Progenitor cell of endocrine pancreas (in vitro differentiated cells): ENCODE results near the gene RXFP1. TPM values are rescaled to one million over a fixed set of nuclear protein-coding genes. Genes with fewer than 3 reads are reported as not detected.

Experiments used
- DNase-seq: peaks from one replicate; pipeline ENCODE4 v3.0.0; 2021; ENCODE audit warnings: low spot score; ENCODE audit not compliant: unreplicated experiment
- H3K27ac Mint-ChIP-seq: 2 replicates; pipeline ENCODE4 v1.8.0; 2021; ENCODE audit warnings: mild to moderate bottlenecking, moderate library complexity, mixed read lengths
- H3K27me3 Mint-ChIP-seq: 2 replicates; pipeline ENCODE4 v1.8.0; 2021; ENCODE audit warnings: mixed read lengths
- H3K36me3 Mint-ChIP-seq: 2 replicates; pipeline ENCODE4 v1.8.0; 2022; ENCODE audit warnings: mixed read lengths; ENCODE audit not compliant: insufficient read depth
- H3K4me1 Mint-ChIP-seq: 2 replicates; pipeline ENCODE4 v1.8.0; 2021; ENCODE audit warnings: low read depth, mixed read lengths
- H3K4me3 Mint-ChIP-seq: 2 replicates; pipeline ENCODE4 v1.8.0; 2021; ENCODE audit warnings: low read depth, mild to moderate bottlenecking, moderate library complexity, mixed read lengths
- H3K9me3 Mint-ChIP-seq: 2 replicates; pipeline ENCODE4 v1.8.0; 2021; ENCODE audit warnings: low read depth, mixed read lengths
- CTCF ChIP-seq: fragments of 200-600 bp; sonication (generic); IDR thresholded peaks from one replicate; pipeline ENCODE4 v1.5.0; 2021; ENCODE audit warnings: antibody characterized with exemption, mild to moderate bottlenecking; ENCODE audit not compliant: unreplicated experiment
- total RNA-seq: library from RNA; stranded (reverse); gene quantifications from 2 replicates; pipeline ENCODE4 v1.2.1, GENCODE V29; 2021

The RXFP1 gene
- total RNA-seq, 1 donor from 2014 or later = not detected

DNA sequence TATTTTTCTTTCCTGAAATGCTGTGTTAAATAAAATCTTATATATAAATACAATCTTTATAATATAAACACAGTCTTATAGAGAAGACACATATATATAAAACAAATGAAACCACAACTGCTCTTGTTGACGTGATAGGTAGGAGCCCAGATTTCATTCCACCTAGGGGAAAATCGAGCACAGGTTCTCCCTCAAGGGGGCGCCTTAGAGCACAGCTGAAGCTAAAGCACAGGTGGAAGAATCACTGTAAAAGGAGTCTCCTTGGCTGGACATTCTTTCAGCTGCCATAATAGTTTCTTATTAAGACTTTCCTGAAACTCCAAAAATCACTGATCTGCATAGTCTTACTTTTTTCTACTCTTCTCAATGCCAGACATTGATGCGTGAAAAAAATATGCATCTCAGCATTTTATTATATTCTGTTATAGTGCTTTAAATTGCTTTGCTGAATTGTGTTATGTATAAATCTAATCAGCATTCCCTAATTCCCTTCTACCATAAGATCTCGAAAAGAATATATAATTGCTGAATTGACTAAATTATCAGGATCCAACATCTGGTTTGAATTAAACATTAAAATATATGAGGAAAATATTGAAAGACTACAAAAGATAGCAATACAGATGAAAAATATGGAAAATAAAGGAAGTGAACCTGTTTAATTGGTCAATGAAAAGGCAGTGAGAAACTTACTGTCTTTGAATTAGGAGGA, 25.5 kb upstream of the RXFP1 start:
- H3K4me3 Mint-ChIP-seq = no peak overlapping the region
- no peaks in the 10 kb centered on the region for H3K4me1 Mint-ChIP-seq
- peak; percentile 61 for TF ChIP-seq CTCF
- no peaks in the 10 kb centered on the region for H3K27me3 Mint-ChIP-seq
- no peaks in the 10 kb centered on the region for H3K36me3 Mint-ChIP-seq
- peak; percentile 26 for DNase-seq
- H3K9me3 Mint-ChIP-seq = peaks cover 4% of the 10 kb centered on the region
- H3K27ac Mint-ChIP-seq = no peak overlapping the region

DNA sequence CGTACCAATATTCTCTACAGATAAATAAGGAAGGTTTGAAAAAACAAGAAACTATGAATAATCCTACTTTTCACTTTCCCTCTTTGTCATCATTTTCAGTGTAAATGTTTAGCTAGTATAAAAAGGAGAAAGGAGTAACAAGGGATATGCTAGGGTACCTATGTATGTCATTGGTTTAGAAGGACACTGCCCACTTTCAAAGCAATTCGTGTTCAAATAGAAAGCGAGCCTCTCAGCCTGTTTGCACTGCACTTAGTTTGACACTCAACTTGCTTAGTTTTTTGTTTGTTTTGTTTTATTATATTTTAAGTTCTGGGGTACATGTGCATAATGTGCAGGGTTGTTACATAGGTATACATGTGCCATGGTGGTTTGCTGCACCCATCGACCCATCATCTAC, 21.6 kb upstream of the RXFP1 start:
- Mint-ChIP-seq H3K36me3 (no peaks in the 10 kb centered on the region), H3K9me3 (peaks cover 7% of the 10 kb centered on the region), H3K4me1 (no peaks in the 10 kb centered on the region), H3K27me3 (no peaks in the 10 kb centered on the region), H3K4me3 (no peak overlapping the region), H3K27ac (no peak overlapping the region)
- TF ChIP-seq CTCF = no peak
- no peak for DNase-seq

DNA sequence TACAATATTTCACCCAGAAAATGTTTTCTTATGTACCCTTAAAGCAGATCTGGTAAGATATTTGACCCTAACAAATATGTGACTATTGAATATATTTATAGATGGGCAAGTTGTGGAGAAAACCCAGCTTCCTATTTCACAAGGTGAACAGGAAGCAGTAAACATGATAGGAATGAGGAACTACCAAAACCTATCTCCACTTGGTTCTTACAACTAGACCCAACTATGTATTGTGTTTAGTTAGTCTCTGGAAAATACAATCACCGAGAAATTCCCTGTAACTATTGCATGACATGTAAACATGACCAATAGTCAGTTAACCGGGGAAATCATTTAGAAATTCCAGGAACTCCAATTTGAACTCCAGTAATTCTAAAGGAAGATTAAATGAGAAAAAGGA, 8.4 kb upstream of the RXFP1 start:
- Mint-ChIP-seq H3K27me3 (no peaks in the 10 kb centered on the region), H3K4me1 (no peaks in the 10 kb centered on the region), H3K4me3 (no peak overlapping the region), H3K27ac (no peak overlapping the region), H3K36me3 (no peaks in the 10 kb centered on the region), H3K9me3 (no peaks in the 10 kb centered on the region)
- DNase-seq = no peak
- no peak for TF ChIP-seq CTCF

DNA sequence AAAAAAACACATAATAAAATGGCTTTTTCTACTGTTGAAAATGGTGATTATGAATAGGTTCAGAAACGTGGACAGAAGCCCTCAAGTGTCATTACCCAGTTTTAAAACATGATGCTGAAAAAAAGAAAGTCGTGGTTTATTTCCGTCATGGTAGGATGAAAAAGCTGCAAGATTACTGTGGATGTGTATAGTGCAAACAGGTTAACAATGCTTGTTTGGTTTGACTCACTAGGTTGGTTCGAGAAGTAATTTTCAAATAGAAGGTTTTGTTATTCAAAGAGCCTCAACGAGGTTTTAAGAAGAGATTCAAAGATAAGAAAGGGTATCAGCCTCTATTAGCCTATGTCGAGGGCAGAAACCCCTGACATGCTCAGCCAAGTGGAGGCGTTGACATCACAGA, 2.5 kb upstream of the RXFP1 start:
- no peaks in the 10 kb centered on the region for H3K27me3 Mint-ChIP-seq
- DNase-seq = no peak
- no peaks in the 10 kb centered on the region for H3K36me3 Mint-ChIP-seq
- no peaks in the 10 kb centered on the region for H3K9me3 Mint-ChIP-seq
- H3K4me1 Mint-ChIP-seq = peaks cover 6% of the 10 kb centered on the region
- no peak for TF ChIP-seq CTCF
- no peak overlapping the region for H3K27ac Mint-ChIP-seq
- H3K4me3 Mint-ChIP-seq = no peak overlapping the region

- no peak for DNase-seq
- H3K36me3 Mint-ChIP-seq = no peaks in the 10 kb centered on the region
- H3K27ac Mint-ChIP-seq = no peak overlapping the region
- no peak for TF ChIP-seq CTCF
- no peaks in the 10 kb centered on the region for H3K9me3 Mint-ChIP-seq
- H3K4me1 Mint-ChIP-seq = peaks cover 6% of the 10 kb centered on the region
- H3K4me3 Mint-ChIP-seq = no peak overlapping the region
- no peaks in the 10 kb centered on the region for H3K27me3 Mint-ChIP-seq
These were observed 2.4 kb downstream of the RXFP1 start for GRCh38 chr4:158523990-158524535.
